Thoracic aorta (tissue), 2 donors: ENCODE measurements around the gene PET100. TPM values are rescaled to one million over a fixed set of nuclear protein-coding genes. Genes with fewer than 3 reads are reported as not detected.

Experiments used
- ATAC-seq: fragments of 150-250 bp; one replicate; pipeline ENCODE4 v1.8.0; 2017; ENCODE audit warnings: low read depth; ENCODE audit not compliant: insufficient number of reproducible peaks, low FRiP score
- DNase-seq: peaks from one replicate; pipeline ENCODE4 v3.0.0-alpha.2; 2020; ENCODE audit warnings: low spot score
- H3K27ac ChIP-seq, 2 donors: fragments of 200-600 bp; sonication (generic); 1 replicate in 1 of 2; 2 replicates in 1 of 2; pipeline ENCODE4 v1.5.1; 2016; ENCODE audit warnings: mild to moderate bottlenecking in 2 of 2, moderate library complexity in 2 of 2
- H3K27me3 ChIP-seq: fragments of 200-600 bp; sonication (generic); replicated peaks from 2 replicates; pipeline ENCODE4 v1.6.0; 2016; ENCODE audit warnings: mild to moderate bottlenecking; ENCODE audit not compliant: insufficient read depth
- H3K36me3 ChIP-seq: fragments of 200-600 bp; sonication (generic); one replicate; pipeline ENCODE4 v1.5.1; 2016
- H3K4me1 ChIP-seq, 2 donors: fragments of 200-600 bp; sonication (generic); 1 replicate in 1 of 2; 2 replicates in 1 of 2; pipeline versions ENCODE4 v1.5.1 to v1.6.0; 2016; ENCODE audit warnings: low read depth in 2 of 2, mild to moderate bottlenecking in 1 of 2; ENCODE audit not compliant: control insufficient read depth in 1 of 2
- H3K4me3 ChIP-seq: fragments of 200-600 bp; sonication (generic); 2 replicates; pipeline ENCODE4 v1.5.1; 2016; ENCODE audit warnings: mild to moderate bottlenecking
- H3K9me3 ChIP-seq: fragments of 200-600 bp; sonication (generic); 2 replicates; pipeline ENCODE4 v1.5.1; 2016
- CTCF ChIP-seq: fragments of 200-600 bp; sonication (generic); IDR thresholded peaks from one replicate; pipeline ENCODE4 v1.5.1; 2019; ENCODE audit warnings: antibody characterized with exemption
- total RNA-seq, 2 donors: library from RNA; depleted of rRNA; stranded (reverse); fragments of >200 nt; gene quantifications; one replicate each; pipeline versions ENCODE4 v1.1.0 to v1.2.3, GENCODE V29; 2016

PET100 gene
- total RNA-seq, 2 donors from 2014 or later = 4.5 to 11.9 TPM

GRCh38 chr19:7674010-7675005, 44.7 kb downstream of the PET100 start:
- Histone ChIP-seq H3K36me3 (no peaks in the 10 kb centered on the region), H3K4me3 (no peak overlapping the region), H3K9me3 (no peaks in the 10 kb centered on the region), H3K27ac (no peak overlapping the region), H3K27me3 (no peaks in the 10 kb centered on the region), H3K4me1 (no peaks in the 10 kb centered on the region)
- no peak for TF ChIP-seq CTCF
- no peak for ATAC-seq
- DNase-seq = no peak

- H3K27me3 ChIP-seq = no peaks in the 10 kb centered on the region
- no peaks in the 10 kb centered on the region for H3K9me3 ChIP-seq
- no peaks in the 10 kb centered on the region for H3K36me3 ChIP-seq
- H3K27ac ChIP-seq = no peak overlapping the region
- ATAC-seq (no peak), DNase-seq (no peak)
- H3K4me1 ChIP-seq = peaks cover 0 to 5% of the 10 kb centered on the region in 2 donors
- no peak for TF ChIP-seq CTCF
- no peak overlapping the region for H3K4me3 ChIP-seq
Observed at GRCh38 chr19:7676376-7676775, 46.8 kb downstream of the PET100 start.

- no peak for DNase-seq
- no peak for TF ChIP-seq CTCF
- H3K27me3 ChIP-seq = no peaks in the 10 kb centered on the region
Observed at GRCh38 chr19:7676854-7677253, 47.3 kb downstream of the PET100 start, which contains the start of gene MCEMP1. TSS of gene MCEMP1 (plus strand) at chr19:7677090. CDS start at chr19:7677121, 31 bp downstream.

GRCh38 chr19:7677669-7678311, 48.2 kb downstream of the PET100 start:
- Histone ChIP-seq H3K4me3 (no peak overlapping the region), H3K4me1 (peaks cover 5 to 17% of the 10 kb centered on the region in 2 donors), H3K27me3 (no peaks in the 10 kb centered on the region), H3K27ac (no peak overlapping the region), H3K9me3 (no peaks in the 10 kb centered on the region), H3K36me3 (peaks cover 7% of the 10 kb centered on the region)
- no peak for DNase-seq
- TF ChIP-seq CTCF = no peak
- no peak for ATAC-seq

More at GRCh38 chr19:7676854-7677253, 47.3 kb downstream of the PET100 start, which contains the start of gene MCEMP1:
- Histone ChIP-seq H3K27ac (no peak within 1 kb of the TSS), H3K36me3 (no peaks in the 10 kb centered on the region), H3K4me1 (peaks cover 1 to 10% of the 10 kb centered on the region in 2 donors), H3K4me3 (no peak within 1 kb of the TSS), H3K9me3 (no peaks in the 10 kb centered on the region)
- ATAC-seq = no peak
